ENCODE data around the gene KAZN. TPM values are rescaled to one million over a fixed set of nuclear protein-coding genes. Genes with fewer than 3 reads are reported as not detected.

KAZN gene
- polyA plus RNA-seq, 4 donors: 14.1 to 44.8 (median 34.2) TPM

DNA sequence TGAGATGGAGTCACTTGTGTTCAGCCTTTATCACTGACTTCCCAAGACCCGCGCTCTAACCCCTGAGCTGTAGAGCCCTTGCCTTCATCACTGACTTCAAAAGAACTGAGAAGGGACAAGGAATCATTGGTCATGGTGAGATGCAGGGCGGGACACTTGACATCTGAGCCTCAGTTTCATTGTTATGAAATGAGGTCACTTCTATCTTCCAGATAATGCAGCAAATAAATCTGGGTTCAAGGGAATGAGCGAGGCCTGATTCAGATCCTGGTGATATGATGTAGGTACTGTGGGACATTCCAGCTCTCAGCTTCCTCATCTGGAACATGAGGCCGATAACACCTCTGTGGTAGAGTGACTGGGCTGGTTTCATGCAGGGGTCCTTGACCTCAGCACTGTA lies 13.8 kb downstream of the KAZN start:
- DNase-seq (ENCODE audit: low read depth in 4 of 4, low spot score in 3 of 4): no peak

DNA sequence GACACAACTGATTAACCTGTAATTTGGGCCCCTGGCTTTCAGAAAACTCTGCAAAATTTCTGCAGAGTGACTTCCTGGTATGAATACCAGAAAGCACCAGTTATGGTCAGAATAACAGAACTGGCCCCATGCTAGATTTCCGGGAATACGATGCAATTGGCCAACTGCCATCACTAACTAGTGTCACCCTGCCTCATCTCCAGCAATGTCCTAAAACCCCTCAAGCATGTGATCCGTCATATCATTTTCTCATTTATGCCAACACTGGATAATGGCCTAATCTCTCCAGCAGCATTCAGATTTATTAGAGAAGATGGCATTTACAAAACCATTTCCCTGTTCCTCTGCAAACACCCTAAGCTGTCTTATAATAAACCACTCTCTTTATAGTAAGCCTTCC lies 15.4 kb downstream of the KAZN start:
- no peak for DNase-seq (ENCODE audit: low read depth in 4 of 4, low spot score in 3 of 4)

DNA sequence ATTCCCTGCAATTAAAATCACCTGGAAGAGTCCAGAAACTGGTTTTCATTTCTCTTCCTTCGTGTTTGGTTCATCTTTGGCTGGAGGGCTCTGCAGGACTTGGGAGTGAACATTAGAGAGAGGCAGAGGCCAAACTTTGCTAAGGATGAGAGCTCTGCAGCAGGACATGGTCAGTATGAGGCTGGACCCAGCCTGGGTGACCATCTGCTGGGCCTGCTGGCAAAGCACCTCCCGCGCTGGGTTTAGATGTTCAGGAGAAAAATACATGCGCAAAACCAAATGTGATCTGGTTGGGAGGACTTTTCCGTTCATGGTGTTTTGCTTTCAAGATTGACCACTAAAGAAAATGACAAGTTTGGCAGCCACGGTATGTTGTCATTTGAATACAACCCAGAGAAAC lies 15.9 kb downstream of the KAZN start:
- DNase-seq (ENCODE audit: low read depth in 4 of 4, low spot score in 3 of 4): no peak

DNA sequence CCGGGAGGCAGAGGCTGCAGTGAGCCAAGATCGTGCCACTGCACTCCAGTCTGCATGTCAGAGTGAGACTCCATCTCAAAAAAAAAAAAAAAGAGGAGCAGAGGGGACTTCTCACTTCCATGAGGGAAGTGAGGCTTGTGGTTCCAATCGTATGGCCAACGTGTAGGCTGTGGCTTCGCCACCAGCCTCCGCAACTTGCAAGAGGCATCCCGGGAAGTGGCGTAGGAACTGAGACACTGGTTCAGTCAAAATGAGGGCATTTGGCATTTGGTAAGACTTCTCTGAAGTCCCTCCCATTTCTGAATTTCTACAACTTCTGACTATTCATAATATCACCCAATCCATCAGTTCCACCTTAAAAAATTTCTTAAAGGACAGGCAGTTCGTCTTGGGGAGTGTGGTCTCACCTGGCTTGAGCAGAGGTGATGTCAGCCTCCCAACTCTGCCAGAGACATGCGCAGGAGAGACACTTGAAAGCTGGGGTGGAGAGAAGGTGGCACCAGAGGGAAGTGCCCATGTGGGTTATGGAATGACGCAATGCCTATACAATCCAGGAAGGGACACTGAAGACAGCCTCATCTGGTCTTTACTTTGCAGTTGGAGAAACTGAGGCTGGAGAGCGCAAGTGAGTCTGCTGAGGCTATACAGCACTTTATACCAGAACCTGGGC lies 17.2 kb downstream of the KAZN start:
- DNase-seq (ENCODE audit: low read depth in 4 of 4, low spot score in 3 of 4): no peak

DNA sequence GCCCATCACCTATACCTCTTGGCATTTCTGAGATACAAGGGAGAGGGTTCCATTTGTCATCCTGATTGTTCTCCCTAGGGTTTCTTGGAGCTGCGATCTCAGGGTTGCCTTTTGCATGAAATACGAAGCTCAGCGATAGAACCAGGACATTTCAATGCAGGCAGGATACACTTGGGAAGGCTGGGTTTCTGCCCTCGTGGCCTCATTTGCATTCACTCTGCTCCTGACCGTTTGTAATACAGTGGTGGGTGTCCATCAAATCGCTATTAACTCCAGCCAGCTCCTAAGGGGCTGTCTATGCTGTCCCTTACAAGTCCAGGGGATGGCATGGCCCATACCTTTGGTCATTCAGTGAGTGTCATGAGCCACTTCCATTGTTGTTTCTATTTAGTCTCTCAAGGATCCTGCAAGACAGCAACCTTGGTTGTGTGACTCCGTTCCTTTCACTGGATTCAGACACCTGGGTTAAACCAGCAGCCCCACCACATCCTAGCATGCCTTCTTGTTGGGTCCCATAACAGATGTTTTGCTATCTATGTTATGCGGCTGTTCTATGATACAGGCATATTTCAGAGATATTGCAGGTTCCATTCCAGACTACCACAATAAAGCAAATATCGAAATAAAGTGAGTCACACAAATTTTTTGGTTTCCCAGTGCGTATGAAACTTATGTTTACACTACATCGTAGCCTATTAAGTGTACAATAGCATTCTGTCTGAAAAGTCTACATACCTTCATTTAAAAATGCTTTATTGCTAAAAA lies 18.3 kb downstream of the KAZN start:
- no peak for DNase-seq (ENCODE audit: low read depth in 4 of 4, low spot score in 3 of 4)

DNA sequence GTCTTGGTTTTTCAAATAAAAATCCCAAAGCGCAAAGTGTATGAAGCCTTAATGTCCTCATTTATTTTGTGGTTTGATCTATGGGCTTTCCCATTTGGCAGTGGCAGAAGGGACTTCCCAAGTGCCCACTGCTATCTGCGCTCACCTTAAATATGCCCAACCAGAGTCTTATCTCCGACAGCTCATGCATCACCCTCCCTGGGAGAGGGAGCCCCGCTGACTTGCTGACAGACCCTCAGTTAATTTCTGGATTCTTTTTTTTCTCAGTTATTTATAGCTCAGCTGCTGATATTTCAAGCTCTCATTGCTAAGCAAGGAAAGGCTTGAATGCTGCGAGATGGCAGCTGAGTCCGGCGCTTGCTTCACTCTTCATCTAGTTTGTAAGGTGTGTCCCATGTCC lies 19.3 kb downstream of the KAZN start:
- no peak for DNase-seq (ENCODE audit: low read depth in 4 of 4, low spot score in 3 of 4)

DNA sequence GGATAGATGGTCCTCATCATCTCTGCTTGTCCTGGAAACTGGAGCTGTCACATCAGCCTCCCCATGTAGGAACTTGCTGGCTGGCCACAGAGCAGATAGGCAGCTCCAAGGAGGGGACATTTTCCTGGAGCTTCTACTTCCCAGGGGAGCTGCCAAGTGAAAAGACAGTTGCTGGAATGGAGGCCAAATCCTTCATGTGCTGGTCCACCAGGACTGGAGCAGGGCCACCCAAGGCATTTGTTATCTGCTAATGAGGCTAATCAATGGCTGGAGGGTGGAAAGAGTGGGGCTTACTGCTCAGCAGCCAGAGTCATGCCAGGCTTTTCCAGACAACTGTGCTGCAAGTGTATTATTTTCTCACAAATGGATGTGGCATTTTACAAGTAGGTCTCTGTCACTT lies 22.5 kb downstream of the KAZN start:
- DNase-seq (ENCODE audit: low read depth in 4 of 4, low spot score in 3 of 4): no peak

DNA sequence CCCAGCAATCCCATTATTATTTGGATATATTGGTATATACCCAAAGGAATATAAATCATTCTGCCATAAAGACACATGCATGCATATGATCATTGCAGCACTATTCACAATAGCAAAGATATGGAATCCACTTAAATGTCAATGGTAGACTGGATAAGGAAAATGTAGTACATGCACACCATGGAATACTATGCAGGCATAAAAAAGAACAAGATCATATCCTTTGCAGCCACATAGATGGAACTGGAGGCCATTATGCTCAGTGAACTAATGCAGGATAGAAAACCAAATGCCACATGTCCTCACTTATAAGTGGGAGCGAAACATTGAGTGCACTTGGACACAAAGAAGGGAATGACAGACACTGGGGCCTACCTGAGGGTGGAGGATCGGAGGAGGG lies 24.6 kb downstream of the KAZN start:
- DNase-seq (ENCODE audit: low read depth in 4 of 4, low spot score in 3 of 4): no peak

DNA sequence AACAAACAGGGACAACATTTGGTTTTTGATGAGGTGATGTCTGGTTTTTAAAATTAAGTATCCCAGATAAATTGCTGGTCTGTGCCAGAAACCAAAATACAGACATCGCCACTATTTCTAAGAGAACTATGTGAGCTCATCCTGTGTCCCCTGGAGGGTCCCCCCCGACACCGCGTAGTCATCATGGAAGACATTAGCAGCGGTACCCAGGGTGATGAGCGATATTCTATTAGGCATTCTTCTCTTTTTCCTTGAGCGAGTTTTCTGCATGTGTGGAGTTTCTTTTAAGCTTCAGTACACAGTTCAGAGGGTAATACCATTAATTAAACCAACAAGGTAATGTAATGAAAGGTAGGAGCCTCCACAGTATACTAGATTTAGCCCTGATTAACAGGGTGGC lies 26.5 kb downstream of the KAZN start:
- DNase-seq (ENCODE audit: low read depth in 4 of 4, low spot score in 3 of 4): no peak

DNA sequence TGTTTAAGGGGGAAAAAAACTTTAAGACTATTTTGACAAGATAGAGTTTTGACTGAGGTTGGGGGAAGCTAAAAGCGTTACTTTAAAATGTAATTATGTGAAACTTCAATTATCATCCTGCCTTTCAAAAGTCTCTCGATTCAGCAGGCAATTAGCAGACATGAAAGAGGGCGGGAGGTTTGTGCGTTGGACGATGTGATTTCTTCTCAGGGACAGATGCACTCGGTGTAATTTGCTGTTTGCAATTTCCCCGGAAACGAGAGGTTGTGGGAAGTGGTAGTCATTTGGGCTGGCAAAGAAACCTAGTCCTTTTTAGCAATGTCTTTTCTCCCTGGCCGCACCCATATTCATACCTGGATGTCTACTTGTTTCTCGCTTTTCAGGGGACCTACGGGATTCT lies 27.1 kb downstream of the KAZN start:
- DNase-seq (ENCODE audit: low read depth in 4 of 4, low spot score in 3 of 4): no peak

DNA sequence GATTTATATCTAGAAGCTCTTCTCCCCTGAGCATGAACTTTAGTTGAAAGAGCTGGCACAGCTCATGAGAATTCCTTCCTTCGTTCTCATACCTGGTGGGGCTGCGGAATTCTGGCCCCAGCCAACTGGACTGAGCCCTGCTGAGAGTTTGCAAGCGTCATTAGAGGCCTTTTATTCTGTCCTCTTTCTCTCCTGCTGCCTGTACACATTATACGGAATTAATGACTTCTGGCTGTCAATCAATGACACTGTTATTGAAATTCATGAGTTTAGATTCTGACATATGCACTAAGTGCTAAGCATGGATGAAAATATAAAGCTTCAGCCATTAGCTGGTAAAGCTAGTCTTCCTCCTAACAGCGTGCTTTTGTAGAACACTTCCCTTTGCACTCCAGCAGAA lies 27.5 kb downstream of the KAZN start:
- no peak for DNase-seq (ENCODE audit: low read depth in 4 of 4, low spot score in 3 of 4)

DNA sequence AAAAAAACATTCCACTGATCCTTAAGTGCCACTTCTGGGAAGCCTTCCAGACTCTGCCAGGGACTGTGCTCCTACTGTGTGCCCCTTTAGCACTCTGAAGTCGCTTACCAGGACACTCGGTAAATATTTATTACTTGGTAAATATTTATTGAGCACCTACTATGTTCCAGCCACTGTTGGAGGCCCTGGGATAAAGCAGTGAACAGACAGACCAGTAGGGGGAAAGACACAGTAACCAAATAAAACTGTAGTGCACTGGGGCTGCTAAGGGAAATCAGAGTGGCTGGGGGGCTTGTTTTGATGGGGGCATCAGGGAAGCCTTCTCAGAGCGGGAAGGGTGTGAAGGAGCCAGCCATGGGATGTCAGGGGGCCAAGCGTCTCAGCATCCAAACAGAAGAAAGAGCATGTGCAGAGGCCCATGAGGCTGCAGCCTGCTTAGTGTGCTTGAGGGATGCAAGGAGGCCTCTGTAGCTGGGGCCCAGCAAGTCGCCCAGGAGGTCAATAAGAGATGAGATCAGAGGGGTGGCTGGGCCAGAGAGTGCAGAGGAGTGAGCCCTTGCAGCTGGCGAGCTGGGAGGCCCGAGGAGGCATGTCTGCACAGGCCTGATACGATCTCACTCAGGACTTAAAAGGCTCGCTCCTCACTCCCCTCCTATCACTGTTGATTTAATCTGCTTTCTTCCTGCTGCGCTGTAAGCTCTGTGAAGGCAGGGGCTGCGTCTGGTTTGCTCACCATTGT lies 28.6 kb downstream of the KAZN start:
- DNase-seq (ENCODE audit: low read depth in 4 of 4, low spot score in 3 of 4): peak in 2 of 4 donors; percentile 23 to 36

DNA sequence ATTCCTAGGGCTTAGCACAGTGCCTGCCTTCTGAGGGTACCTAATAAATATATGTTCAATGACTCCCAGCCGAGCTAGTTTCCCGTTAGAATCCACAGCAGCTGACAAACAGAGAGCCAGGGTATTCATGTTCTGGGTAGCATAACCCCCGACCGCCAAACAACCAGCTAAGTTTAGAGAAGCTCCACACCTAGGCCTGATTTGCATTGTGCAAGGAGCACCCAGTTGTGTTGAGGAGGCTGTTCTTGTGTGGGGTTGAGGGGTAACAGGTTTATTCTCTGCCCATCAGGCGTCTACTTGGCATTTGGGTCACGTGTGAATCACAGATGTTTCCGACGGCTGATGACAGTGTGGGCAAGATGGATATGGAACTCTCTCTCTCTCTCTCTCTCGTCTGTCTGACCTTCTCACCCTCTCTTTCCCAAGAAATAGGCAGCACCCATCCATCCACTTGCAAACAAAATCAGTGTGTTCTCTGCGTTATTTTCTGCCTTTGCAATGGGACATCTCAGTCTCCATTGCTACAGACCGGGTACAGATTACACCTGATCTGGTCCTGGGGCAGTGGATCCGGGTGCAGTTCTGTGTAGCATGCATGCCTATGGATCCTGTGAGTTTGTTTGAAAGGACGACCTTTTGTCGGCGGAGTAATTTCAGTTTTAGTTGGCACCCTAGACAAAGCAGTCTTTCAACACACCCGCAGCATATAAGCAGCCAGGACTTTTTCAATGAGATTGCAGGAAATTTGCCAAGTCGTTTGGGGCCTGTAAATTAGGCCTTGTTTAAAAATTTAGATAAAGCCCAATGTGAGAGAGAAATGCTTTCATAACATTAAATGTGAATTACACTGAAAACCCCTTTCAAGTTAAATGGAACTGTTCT lies 29.4 kb downstream of the KAZN start:
- DNase-seq (ENCODE audit: low read depth in 4 of 4, low spot score in 3 of 4): peak in 3 of 4 donors; percentile 28 to 36 (median 31)

DNA sequence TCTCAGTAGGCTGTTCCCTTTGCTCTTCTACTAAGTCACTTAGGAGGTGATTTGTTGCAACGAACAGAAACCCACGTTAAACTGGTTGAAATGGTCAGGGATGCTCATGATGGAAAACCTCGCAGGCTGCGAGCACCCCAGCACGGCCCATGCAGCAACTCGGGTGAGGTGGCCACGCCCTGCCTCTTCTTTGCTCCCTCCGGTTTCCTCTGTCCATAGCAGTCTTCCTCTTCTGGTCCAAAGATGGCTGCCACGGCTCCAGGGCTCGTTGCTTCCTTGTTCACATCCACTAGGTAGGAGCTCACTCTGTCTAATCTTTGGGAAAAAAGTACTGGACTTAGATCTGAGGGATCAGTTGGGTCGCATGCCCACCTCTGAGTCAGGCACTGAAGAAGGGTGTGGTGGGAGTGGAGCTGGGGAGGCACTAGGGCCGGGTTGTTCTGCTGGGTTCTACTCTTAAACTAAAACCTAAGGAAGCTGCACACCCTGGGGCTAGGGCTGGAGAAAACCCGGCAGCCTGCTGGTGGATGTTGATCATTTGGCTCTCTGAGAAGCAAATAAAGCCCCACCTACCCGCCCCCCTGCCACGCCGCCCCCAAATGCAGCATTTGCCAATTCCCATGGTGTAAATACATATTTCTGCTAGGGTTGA lies 31.0 kb downstream of the KAZN start:
- DNase-seq (ENCODE audit: low read depth in 4 of 4, low spot score in 3 of 4): no peak

DNA sequence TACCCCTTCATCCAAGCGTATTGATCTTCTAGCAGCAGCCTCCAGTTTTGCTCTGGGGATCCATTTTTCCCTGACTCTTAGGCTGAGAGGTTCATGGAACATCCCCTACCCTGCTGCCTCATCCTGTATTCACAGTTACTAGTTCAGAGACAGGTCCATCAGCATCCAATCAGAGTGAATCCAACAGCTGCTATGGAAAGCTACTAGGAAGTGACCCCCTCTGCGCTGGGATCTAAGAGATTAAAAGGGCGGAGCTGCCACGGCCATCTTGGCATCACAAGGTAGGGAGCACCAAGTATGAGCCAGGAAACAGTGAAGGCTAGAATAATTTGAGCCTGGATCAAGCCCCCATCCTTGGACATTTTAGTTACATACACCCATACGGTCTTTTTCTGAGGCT lies 32.5 kb downstream of the KAZN start:
- no peak for DNase-seq (ENCODE audit: low read depth in 4 of 4, low spot score in 3 of 4)

DNA sequence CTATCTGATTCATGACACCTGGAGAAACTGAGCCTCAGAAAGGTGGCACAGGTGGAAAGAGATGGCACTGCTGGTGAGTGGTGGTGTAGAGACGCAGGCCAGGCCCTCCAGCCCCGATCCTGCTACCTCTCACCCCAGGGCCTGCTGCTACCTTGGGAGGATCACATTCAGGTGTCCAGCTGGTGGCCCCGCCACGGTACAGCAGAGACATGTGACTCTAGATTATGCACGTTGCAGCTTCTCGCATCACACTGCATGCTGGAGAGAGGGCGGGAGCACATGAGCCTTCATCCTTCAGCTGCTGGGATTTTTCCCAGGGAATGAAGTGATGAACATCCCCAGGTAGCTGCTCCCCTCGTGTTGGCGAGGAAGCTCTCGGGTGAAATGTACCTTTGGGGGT lies 32.9 kb downstream of the KAZN start:
- no peak for DNase-seq (ENCODE audit: low read depth in 4 of 4, low spot score in 3 of 4)

DNA sequence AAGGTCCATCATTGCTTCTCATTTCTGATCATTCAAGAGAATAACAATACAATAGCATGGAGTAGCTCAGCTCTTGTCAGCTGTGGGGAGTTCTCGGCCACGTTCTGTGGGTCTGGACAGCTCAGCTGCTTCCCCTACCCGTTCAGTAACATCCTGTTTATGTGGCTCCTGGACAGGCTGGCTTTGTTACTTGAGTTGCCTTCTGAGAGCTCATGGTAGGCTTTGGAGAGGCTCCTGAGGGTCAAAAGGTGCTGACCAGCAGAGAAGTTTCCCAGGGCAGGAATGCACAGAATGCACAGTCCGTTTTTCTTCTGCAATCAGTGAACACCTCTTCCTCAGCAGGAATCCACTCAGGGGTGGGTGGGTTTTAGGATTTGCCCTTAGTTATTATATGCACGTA lies 36.0 kb downstream of the KAZN start:
- no peak for DNase-seq (ENCODE audit: low read depth in 4 of 4, low spot score in 3 of 4)

DNA sequence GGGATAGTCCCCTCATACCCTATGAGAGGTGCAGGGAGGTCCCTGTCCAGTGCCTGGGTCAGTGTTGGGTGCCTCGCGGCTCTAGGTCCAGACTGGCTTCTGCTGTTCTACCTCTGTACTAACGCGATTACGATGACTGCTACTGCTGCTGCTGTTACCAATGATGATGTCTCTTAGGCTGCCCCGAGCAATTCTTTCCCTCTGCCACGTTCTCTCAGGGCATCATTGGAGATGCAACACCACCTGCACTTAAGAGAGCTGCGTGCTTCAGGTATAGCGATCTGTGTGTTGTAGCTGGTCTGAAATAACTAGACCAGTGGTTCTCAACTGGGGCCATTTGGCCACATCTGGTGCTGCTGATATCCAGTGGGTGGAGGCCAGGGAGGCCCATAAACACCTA lies 36.9 kb downstream of the KAZN start:
- no peak for DNase-seq (ENCODE audit: low read depth in 4 of 4, low spot score in 3 of 4)

DNA sequence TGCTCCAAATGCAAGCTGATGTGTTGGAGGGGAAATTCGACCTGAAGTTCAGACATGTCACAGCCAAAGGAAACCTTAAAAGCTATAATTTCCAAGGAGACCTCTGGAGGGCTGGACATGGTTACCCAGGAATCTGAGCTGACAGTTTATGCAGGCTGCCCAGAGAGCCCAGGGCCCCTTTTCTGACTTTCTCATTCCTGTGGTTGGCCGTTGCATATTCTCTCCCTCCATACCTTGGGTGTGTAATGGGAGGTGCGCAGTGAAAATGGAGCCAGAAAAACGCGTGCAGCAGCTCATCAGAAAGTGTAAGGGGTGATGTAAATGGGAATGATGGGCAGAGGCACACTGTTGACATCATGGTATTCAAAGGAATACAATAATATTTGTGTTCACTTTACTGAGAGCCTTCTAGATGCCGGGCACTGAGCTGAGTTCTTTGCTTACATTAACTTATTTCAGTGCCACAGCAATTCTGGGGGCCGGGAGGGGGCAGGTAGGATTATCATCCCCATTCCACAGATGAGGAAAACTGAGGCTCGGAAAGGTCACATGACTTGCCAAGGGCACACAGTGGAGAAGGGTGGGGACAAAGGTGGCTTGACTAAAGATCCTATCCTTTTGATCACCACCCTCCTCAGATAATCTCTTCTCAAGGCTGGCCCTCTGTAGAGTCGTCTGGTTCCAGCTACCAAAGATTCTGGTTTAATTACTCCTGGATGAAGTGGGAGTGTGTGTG lies 38.6 kb downstream of the KAZN start:
- no peak for DNase-seq (ENCODE audit: low read depth in 4 of 4, low spot score in 3 of 4)
